Stimulated activated CD8-positive, alpha-beta memory T cell treated with anti-CD3 and anti-CD28 coated beads, Interleukin-4, amount 100 ng/mL, for 1 hour (primary cell): ENCODE data around the gene GBF1.

Experiments used
- DNase-seq, 2 donors: peaks; one replicate each; pipeline ENCODE4 v3.0.0-alpha.2; 2020; ENCODE audit warnings: low read depth in 2 of 2, low spot score in 1 of 2

GBF1 gene

DNA sequence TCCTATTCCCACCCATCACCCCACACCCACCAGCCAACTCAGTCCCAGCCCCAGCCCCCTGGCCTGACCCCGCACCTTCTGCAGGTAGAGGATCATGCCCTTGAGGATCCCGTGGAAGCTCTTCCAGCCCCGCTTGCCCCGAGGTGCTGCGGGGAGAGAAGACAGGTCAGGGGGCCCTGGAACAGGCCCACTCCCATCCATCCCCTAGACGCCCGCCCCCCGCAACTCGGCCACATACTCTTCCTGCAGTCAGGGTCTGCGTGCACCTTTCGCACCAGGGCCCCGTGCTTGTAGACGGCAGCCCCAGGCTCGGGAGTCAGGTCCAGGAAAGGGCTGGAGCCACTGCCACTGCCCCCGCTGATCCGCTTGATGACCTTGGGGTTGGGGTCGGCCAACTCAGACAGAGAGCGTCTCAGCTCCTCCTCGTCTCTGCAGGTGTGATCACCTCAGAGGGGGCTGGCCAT lies 159.8 kb downstream of the GBF1 start:
- DNase-seq, result no peak

DNA sequence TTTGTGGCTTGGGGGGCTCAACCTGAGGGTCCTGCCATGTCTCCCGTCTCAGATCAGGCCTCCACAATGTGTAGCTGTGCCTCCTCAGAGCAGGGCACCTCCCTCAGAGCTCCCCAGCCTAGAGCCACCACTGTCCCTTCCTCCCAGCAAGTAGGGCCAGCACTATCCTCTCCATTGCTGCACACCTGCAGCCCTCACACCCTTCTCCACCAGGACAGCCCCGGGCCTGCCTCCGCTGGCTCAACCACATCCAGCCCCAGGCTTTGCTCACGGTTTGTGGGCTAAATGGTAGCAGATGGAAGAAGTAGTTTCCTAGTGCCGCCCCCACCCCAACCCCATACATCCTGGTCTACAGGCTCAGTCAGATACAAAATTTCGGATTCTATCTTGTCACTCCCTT lies 160.3 kb downstream of the GBF1 start:
- DNase-seq, result no peak

DNA sequence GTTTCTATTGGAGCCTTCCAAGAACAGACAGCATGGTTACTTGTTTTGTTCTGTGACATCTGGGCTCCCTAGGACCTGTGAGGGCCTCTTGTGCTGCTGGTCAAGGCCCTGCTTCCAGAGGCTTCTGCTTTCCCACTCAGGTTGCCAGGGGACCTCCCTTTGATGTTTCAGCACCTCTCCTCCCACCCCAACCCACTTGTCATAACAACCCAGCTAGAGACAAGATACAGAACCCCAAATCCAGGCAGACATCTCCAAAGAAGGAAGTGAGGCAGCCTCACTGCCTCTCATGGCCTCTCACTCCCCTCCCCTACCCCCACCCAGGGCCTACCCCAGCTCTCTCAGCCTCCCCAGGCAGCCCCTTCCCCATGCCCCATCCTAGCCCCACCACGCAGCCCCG lies 161.5 kb downstream of the GBF1 start:
- no peak for DNase-seq

DNA sequence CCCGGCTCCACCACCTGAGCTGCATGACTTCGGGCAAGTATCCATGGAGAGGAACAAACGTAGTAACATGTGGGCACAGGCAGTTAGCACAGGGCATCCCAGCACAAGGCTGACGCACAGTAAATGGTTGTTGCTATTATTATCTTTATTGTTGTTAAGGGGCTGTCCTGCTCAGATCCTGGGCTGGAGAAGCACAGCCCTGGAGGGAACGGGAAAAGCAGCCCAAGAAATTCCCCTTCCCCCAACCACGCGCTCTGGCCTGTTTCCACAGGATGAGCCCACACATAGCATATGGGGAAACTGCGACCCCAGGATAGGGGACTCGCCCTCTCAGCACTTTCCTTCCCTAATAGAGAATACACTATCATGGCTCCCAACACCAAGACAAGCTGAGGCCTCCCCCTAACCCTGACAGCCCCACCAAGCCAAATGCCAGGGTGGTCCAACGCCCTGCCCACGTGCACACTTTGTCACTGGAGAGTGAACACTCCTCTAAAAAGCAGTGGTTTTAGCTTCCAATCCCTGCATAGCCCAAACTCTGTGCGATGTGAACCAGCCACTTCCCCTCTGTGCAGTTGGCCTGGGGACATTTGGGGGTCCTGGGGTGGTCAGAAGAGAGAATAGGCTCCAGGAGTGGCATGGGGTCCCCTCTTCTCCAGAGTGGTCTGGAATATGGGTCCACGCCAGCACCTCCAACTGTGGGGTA lies 162.2 kb downstream of the GBF1 start:
- DNase-seq, result no peak

DNA sequence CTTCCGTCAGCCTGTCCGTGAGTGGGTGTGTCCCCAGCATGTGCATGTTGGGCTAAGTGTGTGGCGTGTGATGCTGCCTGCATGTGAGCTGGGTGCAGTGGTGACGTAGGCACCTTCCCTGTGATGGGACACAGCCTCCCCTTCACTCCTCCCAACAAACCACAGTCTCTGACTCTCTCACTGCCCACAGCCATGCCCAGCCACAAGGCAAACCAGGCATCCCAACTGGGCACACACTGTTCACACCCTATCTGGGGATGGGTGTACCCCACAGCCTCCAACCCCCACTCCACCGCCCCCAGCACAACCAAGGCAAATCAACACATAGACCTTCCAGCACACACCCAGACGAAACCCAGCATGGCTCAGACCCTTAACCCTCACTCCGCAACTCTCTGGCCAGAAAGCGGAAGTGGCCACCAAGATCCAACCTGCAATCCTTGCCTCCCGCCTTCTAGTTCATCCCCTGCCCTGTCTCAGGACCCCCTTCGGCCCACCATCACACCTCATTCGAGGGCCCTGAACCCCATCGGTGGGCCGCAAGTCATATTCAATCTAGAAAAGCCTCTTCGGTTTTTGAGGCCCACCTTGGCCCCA lies 162.9 kb downstream of the GBF1 start:
- DNase-seq, result no peak

DNA sequence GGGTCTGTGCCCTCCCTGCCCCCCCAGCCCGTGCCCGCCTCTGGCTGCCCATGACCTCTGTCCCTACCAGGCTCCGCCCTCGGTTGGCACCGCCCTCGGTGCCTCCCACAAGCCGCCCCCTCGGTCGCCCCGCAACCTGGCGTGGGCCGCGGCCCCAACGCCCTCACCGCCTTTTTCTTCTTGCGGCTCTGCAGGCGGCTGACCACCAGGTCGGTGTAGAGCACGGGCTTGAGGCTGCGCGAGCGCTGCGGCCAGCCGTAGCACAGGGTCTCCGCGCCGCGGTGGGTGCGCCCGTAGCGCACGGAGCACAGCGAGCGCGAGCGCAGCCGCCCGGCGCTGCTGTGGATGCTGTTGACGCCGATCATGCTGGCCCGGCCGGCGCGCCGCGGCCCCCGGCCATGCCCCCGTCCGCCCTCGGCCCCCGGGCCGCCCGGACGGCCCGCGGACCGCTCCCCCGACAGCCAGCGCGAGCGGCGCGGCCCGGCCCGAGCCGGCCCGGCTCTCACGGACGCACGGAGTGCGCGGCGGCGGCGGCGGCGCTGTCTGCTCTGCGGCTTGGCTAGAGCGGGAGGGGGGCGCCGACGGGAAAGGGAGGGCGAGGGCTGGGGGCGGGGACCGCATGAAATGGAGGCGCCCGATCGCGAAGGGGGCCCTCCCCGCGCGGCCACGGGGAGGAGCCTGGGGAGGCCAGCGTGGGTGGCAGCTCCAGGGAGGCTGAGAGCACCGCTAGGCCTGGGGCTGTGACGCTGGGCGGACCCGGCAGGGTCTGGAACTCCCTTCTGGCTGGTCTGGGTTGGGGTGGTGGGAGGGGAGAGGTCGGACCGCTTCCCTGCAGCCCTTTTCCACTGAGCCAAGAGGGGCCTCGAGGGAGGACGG lies 163.6 kb downstream of the GBF1 start:
- peak in 1 of 2 donors; percentile 52 for DNase-seq

DNA sequence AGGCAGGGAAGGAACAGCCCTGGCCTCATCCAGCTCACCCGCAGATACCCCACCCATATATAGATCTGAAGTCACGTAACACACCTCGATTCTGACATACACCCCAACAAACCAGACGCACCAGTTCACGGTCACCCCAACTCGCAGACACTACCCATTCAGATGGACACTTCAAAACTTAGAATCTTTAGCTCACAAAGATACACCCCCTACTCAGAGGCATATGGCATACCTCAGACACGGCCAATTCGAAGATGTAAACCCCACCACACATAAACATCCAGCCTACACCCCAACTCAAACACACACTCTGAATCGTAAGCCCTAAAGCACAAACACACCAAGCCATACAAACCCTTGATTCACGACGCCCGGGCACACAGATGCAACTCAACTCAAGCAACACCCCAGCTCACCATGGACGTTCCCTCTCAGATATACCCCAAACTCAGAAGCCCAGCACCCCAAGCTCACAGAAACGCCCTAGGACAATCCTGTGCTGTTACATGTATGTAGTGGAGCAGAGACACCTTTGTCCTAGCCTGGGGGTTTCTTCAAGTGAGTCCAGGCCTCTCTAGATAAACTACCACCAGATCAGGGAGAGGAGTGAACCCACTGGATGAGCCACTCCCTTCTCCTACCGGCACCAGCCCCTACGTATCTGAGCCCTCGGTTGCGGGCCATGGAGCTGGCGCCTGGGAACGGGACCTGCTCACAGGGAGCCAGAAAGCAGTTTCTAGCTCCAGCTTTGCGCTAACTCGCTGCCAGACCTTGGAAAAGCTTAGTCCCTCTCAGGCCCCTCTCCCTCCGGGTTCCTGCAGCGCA lies 164.5 kb downstream of the GBF1 start:
- no peak for DNase-seq

DNA sequence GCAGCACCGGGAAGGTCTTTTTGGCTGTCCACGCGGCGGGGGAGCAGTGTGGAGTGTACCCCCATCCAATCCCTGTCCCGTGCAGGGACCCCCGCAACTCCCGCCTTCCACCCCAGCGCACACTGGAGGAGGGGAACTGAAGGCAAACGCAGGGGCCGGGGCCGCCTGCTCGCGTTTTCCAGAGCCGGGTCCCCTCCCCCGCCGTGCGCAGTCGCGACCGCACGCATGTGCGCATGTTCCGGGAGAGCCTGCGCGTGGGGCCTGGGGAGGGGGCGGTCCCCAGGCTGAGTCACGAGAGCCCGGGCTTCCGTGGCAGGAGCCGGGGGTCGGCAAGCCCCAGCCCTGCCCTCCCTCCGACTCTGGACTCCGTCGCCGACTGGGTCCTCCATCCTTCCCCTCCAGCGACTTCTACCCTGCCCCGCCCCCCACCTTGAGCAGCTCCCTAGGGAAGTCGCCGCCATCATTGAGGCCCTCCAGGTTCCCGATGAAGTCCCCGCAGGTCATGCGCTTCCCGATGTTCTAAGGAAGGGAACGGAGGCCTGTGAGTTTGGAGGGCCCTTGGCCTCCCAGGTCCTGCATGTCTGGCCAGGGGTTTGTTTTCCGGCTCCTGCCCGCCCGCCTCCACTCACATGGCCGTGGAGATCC lies 165.2 kb downstream of the GBF1 start:
- DNase-seq, result no peak

DNA sequence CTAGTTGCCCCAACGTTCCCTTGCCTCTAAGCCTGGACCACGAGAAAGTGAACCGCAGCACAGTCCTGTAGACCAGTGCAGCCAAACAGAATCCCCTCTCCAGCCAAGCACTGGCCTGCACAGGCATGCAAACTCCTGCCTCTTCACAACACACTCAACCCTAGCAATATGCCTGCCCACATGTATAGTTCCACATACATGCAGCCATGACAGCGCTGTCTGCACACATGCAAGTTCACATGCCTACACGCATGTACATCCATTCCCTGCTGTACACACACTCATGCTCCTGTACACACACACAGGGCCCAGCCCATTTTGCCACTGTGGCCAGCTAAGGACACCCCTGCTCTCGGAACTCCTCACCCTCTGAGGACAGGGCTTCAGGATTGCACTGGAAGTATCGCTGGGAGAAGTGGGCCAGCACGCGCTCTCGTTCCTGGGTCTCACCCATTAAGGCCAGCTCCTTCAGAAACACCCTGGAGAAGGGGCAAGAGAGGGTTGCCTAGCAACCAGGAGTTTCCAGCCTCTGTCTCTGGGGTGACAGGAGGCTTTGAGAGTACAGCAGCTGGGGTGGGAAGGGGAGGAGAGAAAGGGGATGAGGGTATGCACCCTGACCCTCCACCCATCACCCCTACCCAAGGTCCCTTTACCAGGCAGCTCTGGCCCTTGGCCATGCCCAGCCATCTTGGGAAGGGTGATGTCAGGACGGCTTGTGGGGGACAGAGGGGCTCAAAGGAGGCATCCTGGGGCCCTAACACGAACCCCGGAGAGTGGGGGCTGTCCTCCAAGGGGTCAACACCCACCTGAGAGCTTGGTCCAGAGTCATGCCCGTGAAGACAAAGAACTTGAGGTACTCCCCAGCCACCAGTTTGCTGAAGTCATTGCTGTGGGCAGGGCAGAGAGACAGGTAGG lies 166.3 kb downstream of the GBF1 start:
- no peak for DNase-seq

DNA sequence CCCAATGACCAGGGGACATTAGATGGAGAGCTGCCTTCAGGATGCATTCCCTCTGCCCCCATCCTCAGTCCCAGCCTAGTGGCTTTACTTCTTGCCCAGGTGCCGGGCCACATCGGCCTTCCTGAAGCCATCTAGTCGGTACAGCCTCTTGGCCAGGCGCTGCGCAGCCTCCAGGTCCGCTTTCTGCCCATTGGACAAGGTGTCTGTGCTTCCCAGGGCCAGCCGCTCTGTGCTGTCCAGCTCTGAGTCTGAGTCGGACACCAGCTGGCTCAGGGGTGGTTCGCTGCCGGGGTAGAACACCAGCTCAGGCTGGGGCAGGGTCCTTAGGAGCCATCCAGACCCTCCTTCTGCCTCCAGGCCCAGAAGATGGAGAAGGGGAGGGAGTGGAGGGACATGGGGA lies 167.0 kb downstream of the GBF1 start:
- DNase-seq, result no peak

DNA sequence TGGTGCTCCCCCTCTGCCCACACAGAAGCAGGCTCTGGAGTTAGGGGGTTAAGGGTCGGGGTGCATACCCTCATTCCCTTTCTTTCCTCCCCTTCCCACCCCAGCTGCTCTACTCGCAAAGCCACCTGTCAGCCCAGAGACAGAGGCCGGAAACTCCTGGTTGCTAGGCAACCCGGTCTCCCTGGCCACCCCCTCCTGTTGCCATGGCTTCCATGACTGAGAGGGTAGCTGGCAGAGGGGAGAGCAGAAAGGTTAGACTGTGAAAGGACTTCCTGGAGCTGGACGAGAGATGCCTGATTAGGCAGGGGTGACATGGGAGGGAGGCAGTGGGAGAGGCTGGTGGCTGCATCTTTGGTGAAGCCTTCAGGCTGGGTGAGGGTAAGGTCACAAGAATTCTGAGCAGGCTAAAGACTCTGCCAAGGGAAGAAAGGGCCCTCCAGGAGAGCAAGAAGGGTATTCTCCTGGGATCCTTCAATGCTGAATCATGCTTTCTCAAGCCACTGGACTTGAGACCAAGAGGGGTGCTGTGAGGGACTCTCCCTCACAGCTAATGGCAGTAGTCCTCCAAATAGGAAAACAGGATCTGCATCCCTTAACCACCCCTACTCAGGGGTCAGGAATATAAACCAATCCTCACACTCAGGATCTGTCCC lies 167.8 kb downstream of the GBF1 start:
- DNase-seq, result no peak

DNA sequence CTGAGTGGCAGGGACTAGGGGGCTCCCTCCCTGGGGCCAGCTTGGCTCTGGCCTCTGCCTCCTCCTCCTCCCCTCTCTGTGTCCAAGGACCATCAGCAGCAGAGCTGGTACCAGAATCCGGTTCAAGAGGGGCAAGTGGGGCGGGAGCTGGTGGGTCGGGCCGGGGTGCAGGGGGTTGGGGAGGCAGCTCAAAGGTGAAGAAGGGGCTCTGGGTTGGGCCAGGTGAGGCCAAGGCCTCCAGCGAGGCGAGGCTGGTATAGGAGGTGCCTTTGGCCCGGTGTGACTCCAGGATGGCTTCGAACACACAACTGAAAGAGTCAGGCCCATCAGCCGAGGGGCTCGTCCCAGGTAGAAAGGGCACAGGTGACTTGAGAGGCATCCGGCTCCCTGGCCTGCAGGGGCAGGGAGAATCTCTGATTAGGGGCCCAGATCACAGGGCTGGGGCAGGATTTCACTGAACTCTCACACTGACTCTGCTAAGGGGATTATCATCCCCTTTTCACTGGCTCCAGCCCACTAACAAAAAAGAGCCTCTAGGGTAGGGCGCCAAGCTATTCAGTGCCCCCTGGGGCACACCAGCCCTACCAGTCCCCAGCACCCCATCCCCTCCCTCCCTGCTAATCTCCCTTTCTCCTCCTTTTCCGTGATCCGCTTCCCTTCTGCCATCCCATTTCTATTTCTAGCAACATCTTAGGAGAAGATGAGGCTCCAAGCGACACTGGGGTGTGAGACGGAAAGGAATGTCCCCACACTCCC lies 168.7 kb downstream of the GBF1 start:
- DNase-seq, result no peak

DNA sequence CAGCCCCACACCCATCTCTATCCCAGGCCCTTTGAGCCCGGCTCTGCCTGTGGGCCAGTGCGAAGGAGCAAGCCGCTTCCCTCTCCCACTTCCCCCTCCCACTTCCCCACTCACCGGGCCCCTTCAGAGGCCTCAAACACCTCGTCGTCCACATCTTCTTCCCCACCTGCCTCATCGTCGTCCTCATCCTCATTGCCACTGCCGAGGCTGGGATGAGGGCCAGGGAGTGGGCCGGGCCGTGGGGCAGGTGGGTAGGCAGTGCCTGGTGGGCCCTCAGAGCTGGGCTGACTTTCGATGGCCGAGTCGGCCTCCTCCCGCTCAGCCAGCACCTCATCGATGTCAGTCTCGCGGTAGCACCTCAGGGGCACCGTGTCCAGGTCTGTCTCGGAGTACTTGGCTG lies 169.4 kb downstream of the GBF1 start:
- DNase-seq, result no peak

DNA sequence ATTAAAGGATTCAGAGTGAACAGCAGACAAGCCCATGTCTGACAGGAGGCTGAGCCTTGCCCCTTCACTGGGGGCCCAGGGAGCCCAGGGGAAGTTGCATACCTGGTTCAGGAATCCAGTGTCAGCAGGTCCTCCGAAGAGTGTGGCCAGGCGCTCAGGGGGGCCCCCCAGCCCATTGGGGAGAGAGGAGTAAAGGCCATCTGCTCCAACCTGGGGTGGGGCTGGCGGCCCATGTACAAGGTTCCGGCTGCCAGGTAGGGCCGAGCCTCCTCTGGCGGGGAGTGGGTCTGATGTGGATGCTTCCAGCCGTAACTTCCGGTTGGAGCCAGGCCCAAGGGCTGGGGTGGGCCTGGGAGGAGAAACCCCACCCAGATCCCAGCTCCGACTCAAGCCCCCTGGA lies 171.0 kb downstream of the GBF1 start:
- DNase-seq, result no peak

DNA sequence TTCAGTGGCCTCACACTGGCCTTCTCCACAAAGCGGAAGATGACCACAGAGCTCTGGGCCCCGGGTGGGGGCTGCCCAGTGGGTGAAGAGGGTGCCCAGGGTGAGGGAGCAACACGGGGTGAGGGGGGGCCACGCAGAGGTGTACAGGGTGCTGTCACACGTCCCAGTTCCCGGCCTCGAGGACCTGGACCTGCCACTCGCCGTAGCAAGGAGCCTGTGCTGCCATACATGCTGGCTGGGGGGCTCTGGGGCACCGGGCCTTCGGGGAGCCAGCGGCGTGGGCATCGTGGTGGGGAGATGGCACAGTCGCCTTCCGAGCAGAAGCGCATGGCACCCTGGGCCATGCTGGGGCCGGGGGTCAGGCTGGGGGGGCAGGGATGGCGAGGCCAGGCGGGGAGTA lies 171.4 kb downstream of the GBF1 start:
- DNase-seq, result no peak

DNA sequence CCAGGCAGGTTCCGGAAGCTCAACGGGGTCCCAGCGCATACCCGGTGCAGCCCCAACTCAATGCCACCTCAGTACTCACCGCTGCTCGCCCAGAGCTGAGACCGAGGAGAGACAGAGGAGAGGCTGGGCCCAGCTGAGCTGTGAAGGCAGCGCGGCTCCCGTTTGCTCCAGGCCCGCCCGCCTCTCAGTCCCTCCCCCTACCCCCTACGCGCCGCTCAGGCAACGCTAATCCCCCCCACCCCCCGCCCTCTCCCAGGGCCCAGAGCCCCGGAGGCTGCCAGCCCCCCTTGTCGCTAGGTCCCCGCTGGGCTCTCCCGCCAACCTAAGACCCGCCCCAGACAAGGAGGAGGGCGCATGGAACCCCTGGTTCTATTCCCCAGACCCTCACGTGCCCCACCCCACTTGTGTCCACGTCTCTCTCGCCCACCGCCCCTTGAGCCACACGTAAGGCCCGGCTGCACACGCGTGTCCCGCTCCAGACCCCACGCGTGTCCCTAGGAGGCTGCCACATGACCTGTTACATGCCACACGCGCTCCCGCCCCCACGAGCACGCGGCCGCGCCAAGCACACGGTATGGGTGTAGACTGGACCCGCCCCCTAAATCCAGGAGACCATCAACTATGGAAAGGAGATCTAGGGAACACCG lies 173.4 kb downstream of the GBF1 start, which contains the start of gene PSD:
PSD (minus strand) TSS at position 164 of the 647 bp plus-strand sequence. CDS start 1,747 bp downstream, outside the sequence.
- no peak for DNase-seq

DNA sequence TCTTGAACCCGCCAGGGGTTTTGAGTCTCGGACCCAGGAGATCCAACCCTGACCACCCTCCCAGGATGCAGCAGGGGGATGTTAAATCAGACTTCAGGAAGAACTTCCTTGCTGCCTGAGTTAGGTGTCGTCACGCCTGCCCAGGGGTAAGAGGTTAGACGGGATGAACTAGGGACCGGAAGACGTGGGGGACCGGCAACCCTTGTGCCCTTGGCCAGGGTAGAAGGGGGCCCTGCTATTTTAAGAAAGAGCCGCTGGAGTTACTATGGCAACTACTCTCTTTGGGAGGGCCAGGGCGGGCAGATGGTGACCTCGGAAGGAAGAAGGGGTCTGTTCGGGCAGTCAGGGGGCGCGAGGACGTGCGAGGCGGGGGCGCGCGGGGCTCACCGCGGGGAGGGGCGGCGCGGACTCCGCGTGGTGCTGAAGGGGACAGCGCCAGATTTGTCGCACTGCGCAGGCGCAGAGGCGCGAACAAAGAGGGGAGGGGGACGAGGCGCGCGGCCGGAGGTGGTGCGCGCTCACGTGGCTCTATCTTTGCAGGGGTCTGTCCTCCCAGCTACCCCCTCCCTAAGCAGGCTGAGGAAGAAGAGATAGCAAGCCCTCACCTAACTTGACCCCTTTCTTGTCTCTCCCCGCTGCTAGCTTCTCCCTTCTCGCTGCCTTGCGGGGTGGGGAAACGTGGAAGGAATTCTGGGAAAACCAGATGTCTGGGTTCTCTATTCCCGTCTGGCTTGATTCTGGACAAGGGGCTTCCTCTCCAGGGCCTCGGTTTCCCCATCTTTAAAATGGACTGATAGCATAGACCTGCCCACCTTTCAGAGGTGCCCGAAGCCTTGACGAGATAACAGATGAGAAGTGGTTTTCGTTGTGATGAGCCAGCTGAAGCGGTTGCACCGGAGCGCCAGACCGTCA lies 174.2 kb downstream of the GBF1 start:
- DNase-seq, result peak in 1 of 2 donors; percentile 50
